ENCODE measurements around the gene CDHR1.

DNA sequence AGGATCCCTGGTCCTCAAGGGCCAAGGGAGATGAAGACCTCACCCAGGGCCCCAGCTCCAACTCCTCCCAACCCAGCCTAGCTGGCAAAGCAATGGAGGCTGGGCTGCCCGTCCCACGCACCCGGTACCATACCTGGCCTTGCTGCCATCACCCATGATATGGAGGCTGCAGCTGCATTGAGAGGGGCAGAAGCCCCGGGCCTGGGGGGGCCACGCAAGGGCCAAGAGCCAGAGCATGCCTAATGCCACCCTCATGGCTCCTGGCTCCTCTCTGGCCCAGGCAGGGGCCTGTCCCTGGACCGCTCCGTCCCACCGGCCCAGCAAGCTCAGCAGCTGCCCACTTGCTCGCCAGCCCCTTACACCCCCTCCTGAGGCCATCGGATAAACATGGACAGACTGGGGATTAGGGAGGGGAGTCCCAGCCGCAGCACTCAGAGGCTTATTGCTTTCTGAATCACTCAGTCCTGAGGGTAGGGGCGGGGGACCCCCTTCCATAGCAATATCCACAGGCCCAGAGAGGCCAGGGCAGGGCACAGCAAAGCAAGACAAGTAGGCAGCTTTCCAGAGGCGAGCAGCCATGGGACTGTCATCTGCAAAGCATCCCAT lies 47.0 kb downstream of the CDHR1 start, which contains the start of gene LRIT1:
- no peak for TF ChIP-seq CTCF (IDR thresholded peaks at IDR 0.05)
- TF ChIP-seq EP300 (IDR thresholded peaks at IDR 0.05): no peak
- no peak for TF ChIP-seq POLR2A (IDR thresholded peaks at IDR 0.05; ENCODE audit: low read depth)
- no peak for TF ChIP-seq POLR2AphosphoS5 (IDR thresholded peaks at IDR 0.05)

Data from esophagus muscularis mucosa (tissue), 4 donors.